HG03196 (cell line): ENCODE data around the gene WRAP53.

Experiments used
- ATAC-seq: cut with Tn5 transposase; IDR thresholded peaks from one replicate; pipeline ENCODE4 v1.9.1; 2021; ENCODE audit not compliant: unreplicated experiment

The WRAP53 gene

DNA sequence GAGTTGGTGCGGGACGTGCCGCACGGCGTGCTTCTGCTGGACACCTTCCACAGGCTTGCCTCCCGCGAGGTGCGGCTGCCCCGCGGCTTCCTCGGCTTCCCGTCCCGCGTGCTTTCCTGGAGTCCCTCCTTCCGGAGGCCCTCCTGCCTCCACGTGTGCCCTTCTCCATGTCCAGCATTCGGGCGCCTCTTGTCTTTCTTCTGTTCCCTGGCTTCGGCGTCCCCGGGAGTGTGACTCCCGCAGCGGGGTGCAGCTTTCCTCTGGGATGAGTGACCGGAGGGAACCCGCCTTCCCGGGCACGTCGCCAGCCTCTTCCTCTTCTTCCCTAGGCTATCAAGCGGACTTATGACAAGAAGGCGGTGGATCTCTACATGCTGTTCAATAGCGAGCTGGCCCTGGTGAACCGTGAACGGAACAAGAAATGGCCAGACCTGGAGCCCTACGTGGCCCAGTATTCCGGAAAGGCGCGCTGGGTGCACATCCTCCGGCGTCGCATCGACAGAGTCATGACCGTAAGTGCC, 52.3 kb downstream of the WRAP53 start:
- no peak for ATAC-seq

DNA sequence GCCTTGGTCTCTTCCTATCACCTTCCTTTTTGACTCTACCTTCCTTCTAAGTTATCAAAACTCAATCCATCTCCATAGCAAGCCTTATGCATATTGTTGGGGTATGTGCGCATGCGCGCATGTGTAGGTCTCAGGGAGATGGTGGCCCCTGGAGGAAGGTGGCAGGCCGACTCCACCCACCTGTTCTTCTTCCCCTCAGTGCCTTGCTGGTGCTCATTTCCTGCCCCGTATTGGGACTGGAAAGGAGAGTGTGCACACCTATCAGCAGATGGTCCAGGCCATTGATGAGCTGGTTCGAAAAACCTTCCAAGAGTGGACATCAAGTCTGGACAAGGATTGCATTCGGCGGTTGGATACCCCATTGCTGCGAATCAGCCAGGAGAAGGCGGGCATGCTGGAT, 54.5 kb downstream of the WRAP53 start:
- ATAC-seq = no peak

DNA sequence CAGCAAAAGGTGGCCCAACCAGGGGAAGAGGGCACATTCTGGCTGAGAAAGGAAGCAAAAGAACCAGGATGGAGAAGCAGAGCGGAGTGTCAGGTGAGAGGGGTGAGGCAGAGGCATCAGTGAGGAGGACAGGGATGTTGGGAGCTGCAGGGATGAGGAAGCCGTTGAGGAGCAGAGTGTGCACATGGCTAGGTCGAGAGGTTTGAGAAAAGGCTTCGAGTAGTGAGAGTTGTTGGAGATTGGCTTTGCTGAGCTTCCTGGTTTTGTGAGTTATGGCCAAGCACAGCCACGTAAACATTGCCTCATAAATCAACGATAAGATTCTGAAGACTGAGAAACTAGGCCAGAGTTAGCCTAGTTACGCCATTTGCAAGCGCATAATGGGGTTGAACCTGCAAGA, 56.1 kb downstream of the WRAP53 start:
- ATAC-seq = no peak

- no peak for ATAC-seq
These were observed 57.6 kb downstream of the WRAP53 start for GRCh38 chr17:7745748-7746470.

- ATAC-seq = no peak
These were observed 59.4 kb downstream of the WRAP53 start for GRCh38 chr17:7747635-7748071.

- no peak for ATAC-seq
These were observed 59.9 kb downstream of the WRAP53 start for GRCh38 chr17:7748076-7748775.

GRCh38 chr17:7750321-7750821, 62.1 kb downstream of the WRAP53 start:
- no peak for ATAC-seq
